Esophagus mucosa (tissue), 1 donor: ENCODE data around the gene VOPP1. TPM values are rescaled to one million over a fixed set of nuclear protein-coding genes. Genes with fewer than 3 reads are reported as not detected.

Source experiments
- ATAC-seq: fragments of 200-7000 bp; cut with Tn5 transposase; one replicate; pipeline ENCODE4 v1.9.1; 2020
- total RNA-seq: library from RNA; stranded (reverse); gene quantifications from one replicate; pipeline ENCODE4 v1.2.4, GENCODE V29; 2023
- donor health status: DM: yes; HTN: yes; CAD: no.

Gene VOPP1
- total RNA-seq, 1 donor from 2014 or later = 11.1 TPM

GRCh38 chr7:55508221-55509011 lies 63.9 kb downstream of the VOPP1 start:
- no peak for ATAC-seq

GRCh38 chr7:55507743-55508142 lies 64.6 kb downstream of the VOPP1 start:
- ATAC-seq = no peak

DNA sequence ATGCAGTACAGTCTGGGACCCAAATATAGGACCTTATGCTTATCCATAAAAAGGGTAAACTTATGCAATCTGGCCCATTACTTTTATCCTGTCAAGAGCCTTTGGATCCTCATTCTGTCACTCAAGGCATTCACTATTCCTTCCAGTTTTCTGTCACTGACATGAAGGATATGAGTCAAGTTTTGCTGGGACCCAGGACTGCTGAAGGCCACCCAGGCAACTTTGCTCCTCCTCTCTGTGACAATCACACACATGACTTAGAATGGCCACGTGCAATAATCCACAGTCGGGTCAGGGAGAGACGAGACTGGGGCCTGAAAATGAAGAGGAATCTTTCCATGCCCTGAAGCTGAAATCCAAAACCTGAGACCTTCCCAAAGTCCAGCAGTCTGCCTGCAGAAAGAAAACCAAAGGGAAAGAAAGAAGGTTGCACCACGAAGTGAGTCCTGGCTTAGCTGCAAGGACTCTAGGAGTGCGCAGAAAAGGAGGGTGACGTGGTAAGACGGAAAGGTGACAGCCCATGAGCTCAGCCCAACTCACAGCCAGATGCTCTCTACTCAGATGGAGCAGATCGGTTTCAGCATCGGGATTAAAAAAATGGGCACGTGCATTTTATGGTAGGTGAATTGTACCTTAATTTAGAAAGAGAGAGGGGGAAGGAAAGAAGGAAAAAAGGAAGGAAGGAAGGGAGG lies 67.2 kb downstream of the VOPP1 start:
- ATAC-seq = no peak

DNA sequence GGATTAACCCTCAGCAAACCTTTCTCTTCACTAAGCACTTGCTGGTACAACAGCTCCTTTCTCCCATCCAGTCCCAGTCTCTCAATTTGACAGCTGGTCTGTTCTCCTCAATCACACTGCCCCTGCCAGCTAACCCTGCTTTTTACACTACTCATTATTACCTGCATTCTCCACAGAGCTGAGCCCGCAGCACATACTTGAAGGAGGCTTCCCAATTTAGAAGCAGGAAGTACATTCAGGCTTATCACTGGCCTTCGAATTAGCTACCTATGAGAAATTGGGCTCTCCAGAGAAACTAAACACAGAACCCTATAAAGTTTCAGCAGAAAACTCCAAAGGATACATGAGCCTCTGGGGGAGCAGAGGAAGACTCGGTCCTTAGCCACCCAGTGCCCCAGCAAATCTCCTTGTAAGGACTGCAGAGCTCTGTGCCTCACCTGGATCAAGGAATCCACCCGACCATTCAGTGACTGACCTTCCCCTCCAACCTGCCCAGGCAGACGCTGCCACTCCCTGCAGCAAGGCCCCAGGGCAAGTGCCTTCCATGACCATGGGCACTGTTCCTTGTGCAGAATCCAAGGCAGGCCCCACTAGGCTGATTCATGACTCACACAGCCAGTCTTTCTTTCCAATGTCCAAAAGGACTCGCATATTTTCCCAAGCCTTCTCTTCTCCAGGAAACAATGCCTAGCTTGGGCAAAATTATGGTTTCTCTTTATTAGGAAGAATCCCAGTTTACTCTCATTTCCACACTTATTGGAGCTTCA lies 68.0 kb downstream of the VOPP1 start:
- peak; percentile 60 for ATAC-seq

DNA sequence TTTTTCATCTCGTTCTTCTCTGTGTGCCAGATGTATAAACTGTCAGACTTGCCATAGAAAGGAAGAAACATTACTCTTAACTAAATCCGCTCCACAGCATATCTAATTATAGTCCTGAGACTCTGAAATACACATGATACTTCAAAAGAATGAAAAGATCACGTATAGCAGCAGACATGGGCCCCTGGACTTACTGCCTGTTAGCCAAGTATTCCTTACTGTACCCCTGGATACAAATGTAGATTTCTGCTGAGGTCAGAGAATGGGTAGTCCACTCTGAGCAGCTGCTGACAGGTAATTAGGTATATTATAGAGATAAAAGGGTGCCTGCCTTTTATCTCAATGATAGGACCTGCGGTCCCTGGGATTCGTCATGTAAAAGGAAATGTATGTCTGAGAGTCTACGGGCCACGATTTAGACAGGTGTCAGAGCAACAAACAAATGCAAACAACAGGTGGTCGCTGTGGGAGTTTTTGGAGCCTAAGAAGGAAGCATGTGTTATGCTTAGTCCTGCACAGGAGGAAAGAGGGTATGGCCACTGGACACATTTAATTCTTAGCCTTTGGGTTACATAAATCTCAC lies 69.4 kb downstream of the VOPP1 start:
- ATAC-seq = no peak

GRCh38 chr7:55502124-55502857 lies 70.0 kb downstream of the VOPP1 start:
- ATAC-seq = no peak

GRCh38 chr7:55501611-55502010 lies 70.7 kb downstream of the VOPP1 start:
- ATAC-seq = no peak

DNA sequence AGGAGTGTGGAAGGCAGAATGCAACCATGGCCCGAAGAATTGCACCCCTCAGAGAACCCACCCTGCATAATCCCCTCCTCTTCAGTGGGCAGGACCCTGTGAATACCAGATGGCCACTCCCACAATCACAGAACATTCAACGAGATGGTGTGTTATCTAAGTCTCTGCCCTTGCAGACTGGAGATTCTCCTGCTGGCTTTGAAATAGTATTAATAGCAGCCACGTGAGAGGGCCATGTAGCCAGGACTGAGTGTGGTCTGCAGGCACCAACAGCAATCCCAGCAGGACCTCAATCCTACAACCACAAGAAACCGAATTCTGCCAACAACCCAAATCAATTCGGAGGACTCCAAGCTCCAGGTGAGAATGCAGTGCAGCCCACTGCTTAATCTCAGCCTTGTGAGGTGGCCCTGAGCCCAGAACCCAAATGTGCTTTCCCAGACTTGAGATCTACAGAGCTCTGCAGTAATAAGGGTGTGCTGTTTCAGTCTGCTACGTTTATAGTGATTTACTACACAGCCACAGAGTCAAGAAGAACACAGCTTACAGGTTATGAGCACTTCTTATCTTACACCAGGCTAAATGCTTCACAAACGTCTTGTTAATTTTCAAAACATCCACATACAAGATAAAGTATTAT lies 72.1 kb downstream of the VOPP1 start:
- no peak for ATAC-seq

GRCh38 chr7:55499591-55499990 lies 72.7 kb downstream of the VOPP1 start:
- ATAC-seq = no peak

- ATAC-seq = no peak
Observed at GRCh38 chr7:55498770-55499169, 73.5 kb downstream of the VOPP1 start.

GRCh38 chr7:55498142-55498541 lies 74.2 kb downstream of the VOPP1 start:
- no peak for ATAC-seq

DNA sequence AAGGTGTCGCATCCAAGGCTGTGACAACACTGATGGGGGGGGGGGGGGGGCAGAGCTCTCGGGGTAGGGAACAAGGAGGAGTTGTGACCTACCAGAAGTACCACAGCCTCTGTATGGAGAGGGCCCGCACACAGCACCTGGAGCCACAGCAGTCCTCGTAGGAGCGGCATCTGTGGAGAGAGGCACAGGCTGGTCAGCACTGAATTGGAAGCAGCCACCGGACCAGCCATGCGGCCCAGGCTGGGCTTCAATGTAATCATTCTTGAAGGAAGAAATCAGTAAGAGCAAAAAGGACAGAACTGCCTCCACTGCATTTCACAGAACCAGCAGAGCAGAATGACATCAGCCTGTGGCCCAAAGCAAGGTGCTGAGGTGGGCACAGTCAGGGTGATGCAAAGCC lies 74.8 kb downstream of the VOPP1 start:
- no peak for ATAC-seq

DNA sequence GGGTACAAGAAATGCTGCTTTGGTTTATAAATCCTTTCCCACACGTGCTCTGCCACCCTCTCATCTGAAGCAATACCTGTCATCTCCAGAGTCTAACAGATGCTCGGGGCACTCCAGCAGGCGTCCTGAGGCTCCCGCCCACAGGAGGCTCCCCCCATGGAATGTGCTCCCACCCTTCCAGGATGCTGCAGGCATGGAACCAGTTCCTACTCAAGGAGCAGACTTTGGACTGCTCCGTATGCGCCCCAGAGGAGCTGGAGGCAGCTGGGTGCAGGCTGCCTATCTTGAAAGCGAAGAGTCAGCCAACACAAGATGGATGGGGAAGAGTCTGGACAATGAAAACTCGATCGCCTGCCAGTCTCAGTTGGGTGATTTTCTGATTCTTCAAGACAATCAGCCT lies 75.4 kb downstream of the VOPP1 start:
- no peak for ATAC-seq

DNA sequence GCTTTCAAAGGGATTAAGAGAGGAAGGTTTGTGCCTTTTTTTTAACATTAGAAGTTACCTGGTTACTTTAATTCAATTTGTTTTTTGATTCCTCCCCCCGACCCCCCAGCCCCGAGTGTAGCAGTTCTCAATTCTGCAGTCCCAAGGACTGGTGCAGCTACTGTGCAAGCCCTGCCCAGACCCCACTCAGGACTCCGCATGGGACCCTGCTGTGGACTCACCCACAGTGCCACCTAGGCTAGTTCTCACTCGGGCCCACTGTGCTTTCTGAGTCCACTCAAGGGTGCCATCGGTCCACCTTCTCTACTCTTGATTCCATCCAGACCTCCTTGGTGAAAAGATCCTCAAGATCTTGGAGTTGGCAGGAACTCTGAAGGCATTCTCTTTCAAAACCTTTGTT lies 77.4 kb downstream of the VOPP1 start:
- ATAC-seq = no peak

DNA sequence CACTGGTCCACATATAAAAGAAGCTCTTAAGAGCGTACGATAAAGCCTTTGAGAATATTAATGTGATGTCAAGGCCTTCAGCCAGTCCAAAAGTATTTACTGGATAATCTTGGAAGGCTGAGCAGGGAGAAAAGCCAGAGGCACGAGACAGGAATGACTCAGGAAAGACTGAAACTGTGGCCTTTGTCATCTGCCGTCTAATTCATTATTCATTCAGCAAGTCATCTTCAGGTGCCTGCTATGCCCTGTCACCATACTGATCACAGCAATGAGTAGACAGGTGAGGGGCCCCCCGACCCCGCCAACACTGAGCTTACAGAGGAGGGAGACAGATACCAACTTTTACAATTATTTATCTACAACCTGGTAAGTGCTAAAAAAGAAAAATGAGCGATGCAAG lies 78.9 kb downstream of the VOPP1 start:
- peak; percentile 47 for ATAC-seq

- no peak for ATAC-seq
Observed at GRCh38 chr7:55491346-55491745, 81.0 kb downstream of the VOPP1 start.

GRCh38 chr7:55490099-55490498 lies 82.2 kb downstream of the VOPP1 start:
- no peak for ATAC-seq

DNA sequence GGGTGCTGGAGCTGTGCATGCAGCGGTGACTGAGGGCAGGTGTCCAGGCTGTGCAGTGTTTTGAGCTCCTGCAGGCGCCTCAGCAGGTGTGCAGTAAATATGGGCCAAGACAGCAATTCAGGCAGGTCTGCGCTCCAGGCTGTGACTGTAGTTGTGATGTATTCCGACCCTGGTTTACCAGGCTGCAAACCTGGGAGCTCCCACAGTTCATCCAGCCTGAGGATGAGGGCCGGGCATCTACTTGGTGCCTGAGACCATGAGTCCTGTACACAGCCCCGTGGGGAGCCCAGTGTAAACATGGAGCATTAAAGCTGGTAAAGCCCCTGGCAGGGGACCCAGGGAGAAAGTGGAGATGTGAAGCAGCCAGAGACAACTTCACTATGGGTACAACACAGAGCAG lies 82.8 kb downstream of the VOPP1 start:
- ATAC-seq = no peak

GRCh38 chr7:55488804-55489340 lies 83.4 kb downstream of the VOPP1 start:
- no peak for ATAC-seq

DNA sequence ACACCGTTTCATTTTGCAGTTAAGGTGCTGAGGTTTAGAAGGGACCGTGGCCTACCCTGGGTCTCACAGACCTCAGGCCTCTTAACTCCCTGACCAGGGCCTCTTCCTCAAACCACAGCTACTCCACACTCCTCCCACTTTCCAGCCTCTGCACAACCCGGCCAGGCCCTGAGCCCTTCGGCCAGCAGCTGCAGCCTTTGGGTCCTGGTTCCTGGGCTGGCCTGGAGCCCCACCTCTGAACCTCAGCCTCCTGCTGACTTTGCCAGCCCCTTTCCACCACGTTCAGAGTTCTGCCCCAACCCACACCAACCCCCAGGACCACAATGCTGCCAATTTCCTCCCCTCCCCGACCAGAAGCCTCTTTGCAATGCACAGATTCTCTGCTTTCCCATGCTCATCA lies 84.1 kb downstream of the VOPP1 start:
- no peak for ATAC-seq

DNA sequence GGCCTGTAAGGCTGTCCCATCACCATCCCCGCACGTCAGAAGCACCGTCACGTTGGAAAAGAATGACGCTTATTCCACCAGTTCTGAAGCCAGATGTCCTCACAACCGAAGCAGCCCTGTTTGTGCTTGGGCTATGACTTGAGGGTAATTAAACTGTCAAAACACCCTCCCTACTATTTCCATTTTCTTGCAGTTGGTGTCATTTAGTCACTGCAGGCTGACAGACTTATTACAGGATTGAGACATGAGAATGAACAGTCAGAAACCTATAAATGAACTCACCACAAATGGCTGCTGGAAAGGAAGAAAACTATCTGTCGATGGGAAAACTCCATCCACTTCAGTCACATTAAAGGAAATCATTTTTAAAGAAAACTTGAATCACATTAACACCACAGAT lies 85.3 kb downstream of the VOPP1 start:
- ATAC-seq = no peak

- no peak for ATAC-seq
Observed at GRCh38 chr7:55486192-55486590, 86.1 kb downstream of the VOPP1 start.
